Activated CD4-positive, alpha-beta T cell treated with anti-CD3 and anti-CD28 coated beads for 48 hours (primary cell): ENCODE results near the gene PRDM16.

Experiments
- DNase-seq: peaks from one replicate; pipeline ENCODE4 v3.0.0-alpha.2; 2020

Gene PRDM16

DNA sequence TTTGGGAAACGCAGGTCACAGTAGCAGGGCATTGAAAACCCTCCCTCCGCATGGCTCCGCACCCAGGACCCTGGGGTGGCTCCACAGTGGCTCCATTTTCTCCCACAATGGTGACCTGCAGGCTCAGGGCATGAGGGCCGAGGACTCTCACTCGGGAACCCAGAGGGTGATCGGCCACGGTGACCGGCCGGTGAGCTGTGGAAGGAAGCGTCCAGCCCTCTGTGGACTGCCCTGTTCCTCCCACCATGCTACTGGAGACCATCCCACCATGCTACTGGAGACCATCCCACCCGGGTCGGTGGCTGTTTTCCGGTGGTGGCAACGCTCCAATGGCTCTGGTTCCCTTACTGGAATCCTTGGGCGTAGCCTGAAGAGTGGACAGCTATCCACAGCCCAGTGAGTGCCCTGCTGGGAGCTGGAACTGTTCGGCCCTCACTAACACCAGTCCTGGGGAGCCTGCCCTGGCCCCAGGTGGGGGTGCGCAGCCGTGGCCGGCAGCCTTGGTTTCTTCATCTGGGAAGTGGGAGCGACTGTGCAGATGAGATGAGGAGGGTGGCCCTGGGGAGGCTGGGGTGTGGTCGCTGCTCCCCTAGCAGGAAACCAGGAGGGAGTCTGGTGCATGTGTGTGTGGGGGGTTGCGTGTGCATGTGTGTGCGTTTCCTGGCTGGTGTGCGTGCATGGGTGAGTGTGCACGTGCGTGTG lies 59.6 kb downstream of the PRDM16 start:
- DNase-seq = no peak

DNA sequence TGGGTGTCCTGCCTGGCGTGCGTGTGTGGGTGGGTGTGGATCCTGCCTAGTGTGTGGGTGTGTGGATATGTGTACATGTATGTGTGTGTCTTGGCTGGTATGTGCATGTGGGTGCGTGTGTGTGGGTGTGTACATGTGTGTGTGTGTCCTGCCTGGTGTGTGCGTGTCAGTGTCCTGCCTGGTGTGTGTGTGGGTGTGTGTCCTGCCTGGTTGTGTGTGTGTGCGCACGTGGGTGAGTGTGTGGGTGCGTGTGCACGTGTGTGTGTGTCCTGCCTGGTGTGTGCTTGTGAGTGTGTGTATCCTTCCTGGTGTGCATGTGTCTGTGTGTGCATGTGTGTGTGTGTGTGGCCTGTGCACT lies 60.1 kb downstream of the PRDM16 start:
- DNase-seq = no peak

DNA sequence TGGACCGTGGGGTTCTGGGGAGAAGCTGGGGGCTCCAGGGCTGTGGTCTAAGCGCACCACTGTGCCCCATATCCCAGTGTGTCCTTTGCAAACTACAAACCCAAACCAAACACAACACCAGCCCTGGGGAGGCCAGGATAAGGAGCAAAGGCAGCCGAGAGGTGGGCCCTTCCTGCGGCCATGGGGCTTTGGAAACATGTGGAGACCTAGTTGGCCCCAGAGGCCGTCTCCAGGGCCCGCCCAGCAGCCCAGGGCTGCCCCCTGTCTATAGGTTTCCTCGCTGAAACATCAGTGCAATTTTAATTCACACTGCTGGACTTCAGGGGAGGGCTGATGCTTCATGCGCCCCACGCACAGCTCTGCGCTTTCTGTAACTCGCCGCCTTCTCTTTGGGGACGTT lies 61.3 kb downstream of the PRDM16 start:
- DNase-seq = no peak

DNA sequence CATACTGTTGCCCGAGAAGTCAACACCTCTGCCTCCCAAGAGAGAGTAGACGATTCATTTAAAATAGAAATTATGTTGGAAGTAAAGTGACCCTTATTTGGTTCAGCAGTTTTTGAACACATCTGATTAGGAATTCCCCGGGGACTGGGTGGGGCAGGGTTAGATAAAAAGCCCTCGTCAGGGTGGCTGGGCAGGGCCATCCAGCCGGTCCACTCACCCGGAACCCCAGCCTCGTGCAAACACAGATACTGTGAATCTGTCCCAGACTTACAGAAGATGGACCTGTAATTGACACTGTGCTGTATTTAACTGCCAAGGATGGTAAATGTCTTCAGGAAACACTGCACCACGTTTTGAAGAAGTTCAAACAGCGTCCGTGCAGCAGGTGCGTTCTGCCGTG lies 63.7 kb downstream of the PRDM16 start:
- no peak for DNase-seq

DNA sequence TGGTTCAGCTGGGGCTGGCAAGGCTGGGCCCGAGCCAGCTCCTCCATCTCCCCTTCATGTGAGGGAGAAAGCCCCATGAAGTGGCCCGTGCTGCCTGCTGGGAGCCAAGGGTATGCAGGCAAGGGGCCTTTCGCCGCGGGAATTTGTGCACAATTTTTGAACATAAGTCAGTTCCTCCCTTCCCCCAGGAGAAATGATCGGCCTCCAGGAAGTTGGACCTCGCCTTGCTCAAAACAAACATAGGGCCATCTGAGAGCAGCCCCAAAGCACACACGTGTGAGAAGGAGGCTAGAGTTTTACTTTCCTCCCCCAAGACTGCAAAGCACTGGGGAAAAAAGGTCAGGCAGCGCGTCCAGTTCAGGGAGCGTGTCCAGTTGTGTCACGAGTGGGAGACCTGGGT lies 64.7 kb downstream of the PRDM16 start:
- DNase-seq = no peak

DNA sequence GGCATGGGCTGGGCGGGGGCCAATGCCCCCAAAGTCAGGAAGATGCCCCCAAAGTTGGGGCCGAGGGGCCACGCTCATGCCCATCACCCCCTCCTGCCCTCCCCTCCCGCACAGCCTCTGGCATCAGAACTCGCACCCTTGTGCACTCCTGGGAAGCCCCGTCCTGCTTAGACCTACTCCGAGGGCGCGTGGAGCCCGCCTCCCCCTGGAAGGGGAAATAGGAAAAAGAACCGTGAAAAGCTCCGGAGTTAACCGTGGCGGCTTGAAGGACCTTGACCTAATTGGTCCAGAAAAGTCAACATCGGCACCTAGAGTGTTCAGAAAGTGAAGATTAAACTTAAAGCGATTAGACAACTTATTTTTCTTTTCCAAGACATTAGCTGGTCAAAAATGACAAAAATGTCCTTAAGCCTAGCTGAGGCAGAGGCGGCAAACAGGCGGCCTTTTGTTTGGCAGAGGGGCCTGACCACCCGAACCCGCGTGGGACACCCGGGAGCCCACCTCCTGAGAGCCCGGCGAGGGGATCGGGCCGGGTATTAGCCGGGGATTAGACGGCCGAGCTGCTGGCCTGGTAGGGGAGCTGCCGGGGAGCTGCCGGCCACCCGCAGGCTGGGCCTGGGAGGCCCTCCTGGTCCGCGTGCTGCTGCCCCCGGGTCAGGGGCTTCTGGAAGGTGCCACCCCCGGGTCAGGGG lies 65.5 kb downstream of the PRDM16 start:
- DNase-seq = no peak

DNA sequence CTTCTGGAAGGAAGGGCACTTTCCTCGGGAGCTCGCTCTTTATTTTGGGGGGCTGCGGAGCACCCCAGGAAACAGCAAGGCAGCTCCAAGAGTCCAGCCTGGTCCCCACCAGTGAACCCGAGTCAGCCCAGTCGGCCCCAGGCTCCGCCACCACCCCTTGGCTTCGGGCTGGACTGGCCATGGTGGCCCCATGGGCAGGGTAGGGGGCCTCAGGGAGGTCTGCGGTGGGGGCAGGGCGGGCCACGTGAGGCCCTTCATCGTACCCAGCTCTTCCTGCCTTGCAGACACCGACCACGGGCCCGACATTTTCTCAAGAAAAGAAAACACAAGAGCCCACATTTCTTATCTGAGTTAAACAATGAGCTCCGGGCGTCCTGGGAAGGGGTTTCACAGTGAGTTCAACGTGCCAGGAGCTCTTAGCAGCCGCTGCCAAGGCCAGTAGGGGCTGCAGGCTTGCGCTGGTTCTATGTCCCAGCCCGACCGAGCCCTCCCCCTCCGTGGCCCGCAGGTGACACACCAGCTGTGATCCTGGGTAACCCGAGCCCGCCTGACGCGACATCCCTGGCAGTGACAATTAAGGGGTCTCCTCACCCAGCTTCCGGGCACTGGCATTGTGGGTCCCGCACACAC lies 66.2 kb downstream of the PRDM16 start:
- DNase-seq = no peak

DNA sequence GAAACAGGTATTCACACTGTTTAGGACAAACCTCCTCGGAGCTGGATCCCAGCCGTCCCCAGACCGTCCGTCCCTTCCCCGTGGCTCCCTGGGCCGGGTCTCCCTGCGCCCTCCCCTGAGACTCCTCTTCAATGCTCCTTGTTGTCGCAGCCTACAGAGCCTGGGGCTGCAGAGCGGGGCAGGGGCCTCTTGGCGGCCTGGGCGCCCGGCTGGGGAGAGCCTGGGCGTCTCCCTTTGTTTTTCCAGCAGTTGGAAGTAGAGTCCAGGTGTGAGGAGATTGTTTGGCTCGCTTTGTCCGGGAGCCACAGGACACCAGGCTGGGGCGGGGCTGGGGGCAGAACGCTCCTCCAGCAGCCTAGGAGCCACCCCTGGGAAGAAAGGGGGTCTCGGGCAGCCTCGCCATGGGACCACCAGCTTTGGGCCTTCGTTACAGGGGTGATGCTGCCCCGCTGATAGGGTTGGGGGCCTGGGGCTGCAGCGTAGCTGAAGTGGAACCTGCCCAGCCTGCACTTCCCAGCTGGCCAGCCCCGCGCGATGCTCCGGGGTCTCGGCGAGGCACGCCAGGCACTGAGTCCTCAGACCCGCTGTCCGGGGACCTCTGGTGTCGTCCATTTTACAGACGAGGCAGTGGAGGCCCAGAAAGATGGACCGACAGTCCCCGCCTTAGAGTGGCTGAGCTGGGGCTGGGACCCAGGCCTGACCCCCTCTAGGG lies 66.9 kb downstream of the PRDM16 start:
- DNase-seq = no peak

DNA sequence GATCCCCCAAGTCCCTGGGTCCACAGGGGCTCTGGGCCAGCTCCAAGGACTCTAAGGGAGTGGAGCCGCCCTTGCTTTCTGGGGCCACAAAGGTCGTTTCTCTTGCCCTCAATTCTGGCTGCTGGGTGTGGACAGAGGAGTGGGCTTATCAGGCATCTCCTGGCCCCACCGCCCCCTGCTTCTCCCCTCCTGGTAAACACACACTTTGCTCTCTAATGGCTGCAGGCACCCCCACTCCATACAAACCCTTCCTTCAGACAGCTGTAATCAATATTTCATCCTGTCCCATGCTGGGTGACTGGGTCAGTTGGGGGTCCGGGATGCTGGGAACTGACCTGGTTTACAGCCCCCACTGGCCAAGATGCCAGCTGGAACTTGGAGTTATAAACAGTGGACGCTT lies 67.5 kb downstream of the PRDM16 start:
- no peak for DNase-seq

DNA sequence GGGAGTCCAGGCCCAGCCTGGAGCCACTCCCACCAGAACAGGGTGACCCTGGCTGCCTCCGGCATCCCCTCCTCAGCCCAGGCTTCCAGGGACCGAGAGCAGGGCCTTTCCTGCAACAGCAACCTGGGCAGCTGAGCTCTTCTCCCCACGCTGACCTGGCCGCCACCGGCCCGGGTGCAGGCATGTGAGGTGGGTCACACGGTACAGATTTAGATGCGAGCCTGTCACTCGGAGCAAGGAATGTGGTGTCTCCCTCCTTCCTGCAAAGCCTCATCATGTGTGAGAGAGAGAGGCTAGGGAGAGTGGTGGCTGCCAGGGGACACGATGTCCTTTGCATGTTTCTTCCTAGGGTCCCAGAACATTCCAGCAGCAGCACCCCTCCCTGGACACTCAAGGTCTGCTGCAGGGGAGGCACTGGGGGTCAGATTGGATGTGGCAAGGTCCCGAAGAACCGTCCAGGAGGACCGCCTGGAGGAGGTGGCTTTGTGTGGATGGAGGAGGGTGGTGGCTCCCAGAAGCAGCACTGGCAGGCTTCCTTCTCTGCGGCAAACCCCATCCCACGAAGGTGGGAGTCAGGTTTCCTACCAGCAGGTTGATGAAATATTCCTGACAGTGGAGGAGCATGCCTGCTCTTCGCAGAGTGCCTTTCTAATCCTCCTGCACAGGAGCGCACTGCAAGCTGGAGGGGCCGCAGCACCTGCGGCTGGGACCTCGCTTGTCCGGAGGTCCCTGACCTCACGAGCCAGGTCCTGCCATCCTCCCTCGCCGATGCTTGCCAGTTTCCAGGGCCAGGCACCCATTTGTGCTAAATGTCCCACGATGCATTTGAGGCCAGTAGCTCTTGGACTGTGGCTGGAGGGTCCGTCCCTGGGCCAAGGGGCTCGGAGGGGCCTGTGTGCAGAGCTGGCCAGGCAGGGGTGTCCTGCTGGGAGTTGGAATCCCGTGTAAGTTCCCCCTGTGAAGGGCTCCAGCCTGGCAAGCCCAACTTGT lies 68.4 kb downstream of the PRDM16 start:
- no peak for DNase-seq

DNA sequence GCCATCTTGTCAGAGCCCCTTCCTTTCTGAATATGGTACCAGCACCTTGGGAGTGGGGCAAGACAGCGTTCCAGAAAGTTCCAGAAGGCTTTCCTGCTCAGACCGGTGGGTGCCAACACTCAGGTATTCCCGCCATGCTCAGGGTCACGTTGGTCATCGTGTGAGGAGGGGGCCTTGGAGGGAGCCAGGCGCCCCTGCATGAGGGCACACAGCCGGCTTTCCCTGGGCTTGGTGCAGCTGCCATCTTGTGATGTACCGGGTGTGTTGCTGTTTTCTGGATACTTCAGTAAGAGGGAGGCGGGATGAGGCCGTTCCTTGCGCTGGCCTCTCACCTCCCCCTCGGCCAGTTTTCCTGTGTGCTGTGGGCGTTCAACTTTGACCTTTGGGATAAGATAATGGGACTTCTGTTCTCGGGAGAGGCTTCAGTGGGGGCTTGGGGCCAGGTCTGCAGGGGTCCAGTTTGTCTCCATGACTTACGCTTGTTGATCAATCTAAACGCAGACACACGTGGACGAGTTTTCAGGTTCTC lies 69.7 kb downstream of the PRDM16 start:
- DNase-seq = no peak

DNA sequence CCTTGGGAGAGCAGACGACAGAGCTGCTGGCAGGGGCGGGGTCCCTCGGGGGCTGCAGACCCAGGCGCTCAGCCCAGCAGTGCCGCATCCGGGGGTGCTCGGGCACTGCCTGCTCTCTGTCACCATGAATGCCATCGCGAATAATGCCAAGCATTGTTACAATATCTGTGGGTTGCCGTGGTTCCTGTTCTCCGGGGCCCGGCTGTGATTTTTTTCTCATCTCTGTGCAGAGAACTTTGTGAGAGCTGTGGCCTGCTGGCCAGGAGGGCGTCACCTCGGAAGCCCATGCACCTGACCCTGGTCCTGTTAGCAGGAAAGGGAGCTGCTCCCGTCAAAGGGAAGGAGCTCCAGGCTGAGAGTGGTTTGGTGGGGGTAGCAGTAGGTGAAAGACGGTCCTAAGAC lies 70.4 kb downstream of the PRDM16 start:
- no peak for DNase-seq

DNA sequence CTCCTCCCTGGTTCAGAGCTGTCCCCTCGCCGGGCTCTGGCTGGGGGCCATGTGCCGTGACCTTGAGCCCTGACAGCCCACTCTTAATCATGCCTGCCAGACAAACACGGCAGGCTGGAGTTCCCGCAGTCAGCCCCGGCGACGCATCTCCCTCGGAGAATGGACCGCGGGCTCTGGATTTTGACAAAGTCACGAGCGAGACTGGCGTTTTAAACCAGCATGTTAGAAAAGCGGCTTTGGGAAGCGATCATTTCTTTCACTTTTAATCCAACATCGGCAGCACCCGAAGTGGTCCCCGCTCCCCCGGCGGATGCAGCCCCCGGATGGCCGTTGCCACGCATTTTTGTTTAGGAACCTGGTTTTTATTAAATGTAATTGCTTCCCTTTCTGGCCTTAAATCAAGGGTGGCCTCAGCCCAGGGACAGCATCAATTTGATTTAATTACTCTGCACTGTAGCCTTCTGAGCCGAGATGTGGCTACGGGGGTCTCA lies 70.9 kb downstream of the PRDM16 start:
- no peak for DNase-seq

DNA sequence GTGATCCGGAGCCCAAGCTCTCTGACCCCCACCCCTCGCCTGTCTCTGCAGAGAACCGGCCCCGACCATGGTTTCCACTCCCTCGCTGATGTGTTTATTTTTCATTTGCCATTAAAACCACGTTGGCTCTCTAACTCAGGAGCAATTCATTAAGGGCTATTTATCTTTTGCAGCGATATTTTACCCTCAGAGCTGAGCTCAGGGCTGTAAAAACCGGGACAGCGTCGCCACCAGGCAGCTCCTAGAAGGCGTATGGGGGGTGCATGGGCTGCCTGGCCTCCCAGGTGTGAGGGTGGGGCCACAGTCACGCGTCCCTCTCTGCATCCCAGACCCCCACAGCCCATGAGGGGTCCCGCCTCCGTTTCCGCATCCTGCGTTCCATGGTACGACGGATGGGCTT lies 71.4 kb downstream of the PRDM16 start:
- no peak for DNase-seq

DNA sequence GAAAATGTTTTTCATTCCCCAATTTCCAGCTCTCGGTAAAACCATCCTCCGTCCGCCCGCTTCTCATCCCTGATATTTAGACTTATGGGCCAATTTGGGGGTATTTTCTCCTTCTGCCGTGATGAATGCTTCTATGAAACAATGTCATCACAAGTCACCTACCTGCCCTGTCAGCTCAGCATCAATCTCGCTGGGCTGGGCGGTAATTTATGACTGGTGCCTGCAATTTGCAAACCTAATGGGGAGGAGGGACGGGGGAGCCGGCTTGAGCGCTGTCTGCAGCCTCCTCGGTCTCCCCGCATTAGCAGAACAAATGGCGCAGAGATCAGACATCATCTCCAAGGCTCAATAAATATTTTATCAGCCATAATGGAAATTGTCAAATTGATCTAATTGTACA lies 72.1 kb downstream of the PRDM16 start:
- DNase-seq = no peak

DNA sequence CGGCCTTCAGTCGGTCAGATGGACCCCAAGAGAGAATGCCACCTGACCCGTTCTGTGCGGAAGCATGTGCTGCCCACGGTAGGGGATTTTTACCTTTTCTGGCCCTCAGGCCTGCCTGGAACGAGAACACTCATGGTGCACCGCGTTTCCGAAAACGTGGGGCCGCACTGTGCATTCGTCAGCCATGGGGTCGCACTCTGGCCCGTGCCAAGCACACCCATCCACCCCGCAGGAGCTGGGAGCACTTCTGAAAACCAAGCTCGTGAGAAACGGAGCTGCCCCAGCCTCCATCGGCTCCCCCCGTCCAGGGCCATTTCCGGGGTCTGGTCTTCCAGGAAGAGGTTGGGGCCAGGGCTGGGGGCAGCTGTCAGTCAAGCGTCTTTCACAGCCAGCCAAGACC lies 72.8 kb downstream of the PRDM16 start:
- DNase-seq = no peak

DNA sequence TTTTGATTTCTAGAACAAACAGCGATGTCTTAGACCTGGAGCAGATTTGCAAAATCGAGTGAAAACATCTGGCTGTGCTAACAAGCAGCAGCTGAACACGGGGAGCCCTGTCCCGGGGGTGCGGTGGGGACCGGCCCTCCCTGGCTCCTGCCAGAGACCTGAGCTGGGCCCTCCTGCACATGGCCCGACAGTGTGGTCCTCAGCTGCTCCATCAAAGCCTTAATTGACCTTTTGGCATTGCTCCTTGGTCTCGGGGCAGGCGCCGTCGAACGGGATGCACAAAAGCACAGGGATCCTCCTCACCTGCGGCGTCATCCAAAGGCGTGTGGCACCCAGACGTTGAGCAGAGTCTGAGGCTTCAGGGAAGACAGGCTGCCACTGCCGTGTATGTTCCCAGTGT lies 73.2 kb downstream of the PRDM16 start:
- DNase-seq = no peak

DNA sequence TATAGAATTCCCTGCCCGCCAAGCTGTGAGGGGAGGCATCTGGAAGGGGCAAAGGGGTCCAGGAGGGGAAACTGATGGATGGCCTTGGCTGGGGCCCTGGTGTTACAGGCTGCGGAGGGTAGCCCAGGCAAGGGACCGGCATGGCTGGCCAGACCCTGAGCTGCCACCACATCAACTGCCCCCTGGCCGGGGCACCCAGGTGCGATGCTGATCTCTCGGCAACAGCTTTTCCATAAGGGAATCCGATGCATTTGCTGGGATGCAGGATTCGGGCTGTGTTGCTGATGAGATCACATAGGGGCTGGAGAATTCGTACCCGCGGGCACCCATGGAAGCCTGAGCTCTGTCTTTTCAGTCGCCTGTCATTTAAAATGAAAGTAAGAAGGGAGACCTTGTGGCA lies 73.7 kb downstream of the PRDM16 start:
- no peak for DNase-seq

DNA sequence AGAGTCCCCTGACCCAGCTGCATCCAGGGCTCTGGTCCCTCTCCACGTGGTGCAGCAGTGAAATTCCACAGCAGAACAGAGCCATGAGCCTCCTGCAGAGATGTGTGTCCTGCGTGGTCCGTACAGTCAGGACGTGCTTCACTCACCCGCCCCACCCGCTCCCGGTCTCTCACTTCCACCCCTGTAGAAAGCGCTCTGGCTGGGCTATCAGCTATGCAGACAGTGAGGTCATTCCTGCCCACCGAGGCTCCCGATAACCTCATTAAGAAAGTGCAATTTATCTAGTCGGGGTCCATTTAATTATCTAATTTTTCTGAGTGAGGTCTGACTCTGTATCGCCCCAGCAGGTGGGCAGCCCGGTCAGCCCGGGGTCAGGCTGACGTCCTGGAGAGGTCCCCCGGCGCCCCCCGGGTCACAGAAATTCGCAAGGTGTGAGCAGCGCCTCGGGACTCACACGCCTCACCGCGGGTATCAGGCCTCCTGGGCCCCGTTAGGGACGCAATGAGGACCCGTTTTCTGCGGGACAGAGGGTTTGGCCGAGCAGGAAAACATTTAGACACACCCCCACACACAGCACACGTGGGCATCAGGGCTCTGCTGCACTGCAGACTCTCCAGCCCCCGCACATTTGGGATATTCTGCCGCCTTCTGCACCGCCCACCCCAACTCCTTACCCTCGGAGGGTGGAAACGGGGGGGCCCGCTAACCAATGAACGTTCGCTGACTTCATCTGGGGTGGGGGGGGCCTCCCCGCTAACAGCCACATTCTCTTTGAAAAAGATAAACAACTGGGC lies 76.7 kb downstream of the PRDM16 start:
- no peak for DNase-seq

DNA sequence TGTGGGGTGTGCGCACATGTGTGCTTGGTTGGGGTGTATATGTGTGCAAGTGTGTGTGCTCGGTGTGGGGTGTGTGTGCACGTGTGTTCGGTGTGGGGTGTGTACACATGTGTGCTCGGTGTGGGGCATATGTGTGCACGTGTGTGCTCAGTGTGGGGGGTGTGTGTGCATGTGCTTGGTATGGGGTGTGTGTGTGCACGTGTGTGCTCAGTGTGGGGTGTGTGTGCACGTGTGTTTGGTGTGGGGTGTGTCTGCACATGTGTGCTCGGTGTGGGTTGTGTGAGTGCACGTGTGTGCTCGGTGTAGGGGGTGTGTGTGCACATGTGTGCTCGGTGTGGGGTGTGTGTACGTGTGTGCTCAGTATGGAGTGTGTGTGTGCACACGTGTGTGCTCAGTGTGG lies 77.5 kb downstream of the PRDM16 start:
- DNase-seq = no peak

DNA sequence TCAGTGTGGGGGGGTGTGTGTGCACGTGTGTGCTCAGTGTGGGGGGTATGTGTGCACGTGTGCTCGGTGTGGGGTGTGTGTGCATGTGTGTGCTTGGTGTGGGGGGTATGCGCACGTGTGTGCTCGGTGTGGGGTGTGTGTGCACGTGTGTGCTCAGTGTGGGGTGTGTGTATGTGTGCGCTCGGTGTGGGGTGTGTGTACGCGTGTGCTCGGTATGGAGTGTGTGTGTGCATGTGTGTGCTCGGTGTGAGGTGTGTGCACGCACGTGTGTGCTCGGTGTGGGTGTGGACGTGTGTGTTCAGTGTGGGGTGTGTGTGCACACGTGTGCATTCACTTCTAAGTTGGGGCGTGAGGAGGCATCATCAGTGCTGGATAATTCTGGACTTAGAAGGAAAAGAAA lies 77.9 kb downstream of the PRDM16 start:
- no peak for DNase-seq
